ENCODE data around the gene SLAMF8. TPM values are rescaled to one million over a fixed set of nuclear protein-coding genes. Genes with fewer than 3 reads are reported as not detected.

Gene SLAMF8
- total RNA-seq: not detected in 2 replicates

DNA sequence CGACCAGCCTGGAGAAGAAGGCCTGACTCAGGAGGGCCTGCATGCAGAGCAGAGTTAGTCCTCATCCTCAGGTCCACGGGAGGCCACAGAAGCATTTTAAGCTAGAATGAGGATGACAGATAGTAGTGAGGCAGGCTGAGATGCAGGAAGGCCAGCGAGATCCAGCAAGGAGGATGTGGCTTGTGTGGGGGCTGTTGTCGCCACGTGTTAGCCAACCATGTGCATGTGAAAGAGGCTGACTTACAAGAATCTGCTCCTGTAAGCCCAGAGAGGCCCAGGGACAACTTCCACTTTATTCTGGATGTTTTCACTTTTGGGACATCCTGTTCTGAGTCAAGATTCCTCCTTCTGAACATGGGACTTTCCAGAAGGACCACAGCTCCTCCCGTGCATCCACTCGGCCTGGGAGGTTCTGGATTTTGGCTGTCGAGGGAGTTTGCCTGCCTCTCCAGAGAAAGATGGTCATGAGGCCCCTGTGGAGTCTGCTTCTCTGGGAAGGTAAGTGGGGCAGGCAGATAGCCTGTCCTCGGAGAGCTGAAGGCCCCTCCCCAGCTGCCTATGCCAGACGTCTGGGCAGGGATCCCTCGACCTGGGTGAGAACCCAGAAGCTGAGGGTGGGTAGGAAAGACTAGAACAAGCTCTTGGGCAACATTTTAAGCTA is at the start of gene SLAMF8:
Gene SLAMF8, plus strand, starts transcription at position 433 of the 661 bp plus-strand sequence. Its CDS starts 26 bp downstream, at position 459.

GRCh38 chr1:159780583-159781582 is 45.8 kb upstream of the SLAMF8 start, which contains the start of gene DUSP23:
Gene DUSP23, plus strand, starts transcription at chr1:159780962. Its CDS starts 139 bp downstream, at chr1:159781101.

GRCh38 chr1:159802111-159802510 is 24.6 kb upstream of the SLAMF8 start, which contains the start of gene FCRL6:
Gene FCRL6, plus strand, starts transcription at chr1:159802360. Its CDS starts 65 bp downstream, at chr1:159802425.

GRCh38 chr1:159862557-159862956 is 35.9 kb downstream of the SLAMF8 start, which contains the start of gene VSIG8:
Gene VSIG8, minus strand, starts transcription at chr1:159862657. Its CDS starts 136 bp downstream, at chr1:159862521.

Other genes with a start within 250 kb of the SLAMF8 start
- not detected in 2 replicates for gene APCS, start 239.0 kb upstream of the SLAMF8 start, total RNA-seq
- gene CRP, start 112.3 kb upstream of the SLAMF8 start, total RNA-seq: not detected in 2 replicates
- 25.3 and 36.5 TPM in 2 replicates for gene DUSP23, start 45.9 kb upstream of the SLAMF8 start, total RNA-seq
- not detected in 2 replicates for gene FCRL6, start 24.5 kb upstream of the SLAMF8 start, total RNA-seq
- gene VSIG8, start 35.8 kb downstream of the SLAMF8 start, total RNA-seq: not detected in 2 replicates
- gene CFAP45, start 73.3 kb downstream of the SLAMF8 start, total RNA-seq: 0.30 and 0.84 TPM in 2 replicates
- 552 and 717 TPM in 2 replicates for gene TAGLN2, start 98.6 kb downstream of the SLAMF8 start, total RNA-seq
- gene IGSF9, start 118.7 kb downstream of the SLAMF8 start, total RNA-seq: under 0.01 and 0.17 TPM in 2 replicates
- not detected in 2 replicates for gene SLAMF9, start 127.4 kb downstream of the SLAMF8 start, total RNA-seq
- 2.2 and 2.4 TPM in 2 replicates for gene PIGM, start 205.1 kb downstream of the SLAMF8 start, total RNA-seq
- not detected in 2 replicates for gene KCNJ10, start 243.3 kb downstream of the SLAMF8 start, total RNA-seq